Loucy (cell line): Measurements from ENCODE around the gene GNG13.

Experiments used
- EZH2phosphoT487 ChIP-seq: fragments of 200-600 bp; IDR thresholded peaks from 2 replicates; pipeline ENCODE4 v1.6.1; 2018; ENCODE audit warnings: antibody characterized with exemption, mild to moderate bottlenecking, moderate library complexity, borderline replicate concordance
- TF ChIP-seq, protein P1 (sequence below): fragments of 200-600 bp; sonication (generic); conservative IDR thresholded peaks from 2 replicates; pipeline ENCODE4 v1.5.1; 2014; ENCODE audit warnings: mild to moderate bottlenecking, antibody characterized with exemption, low read length

- TF ChIP-seq, protein P1, sequence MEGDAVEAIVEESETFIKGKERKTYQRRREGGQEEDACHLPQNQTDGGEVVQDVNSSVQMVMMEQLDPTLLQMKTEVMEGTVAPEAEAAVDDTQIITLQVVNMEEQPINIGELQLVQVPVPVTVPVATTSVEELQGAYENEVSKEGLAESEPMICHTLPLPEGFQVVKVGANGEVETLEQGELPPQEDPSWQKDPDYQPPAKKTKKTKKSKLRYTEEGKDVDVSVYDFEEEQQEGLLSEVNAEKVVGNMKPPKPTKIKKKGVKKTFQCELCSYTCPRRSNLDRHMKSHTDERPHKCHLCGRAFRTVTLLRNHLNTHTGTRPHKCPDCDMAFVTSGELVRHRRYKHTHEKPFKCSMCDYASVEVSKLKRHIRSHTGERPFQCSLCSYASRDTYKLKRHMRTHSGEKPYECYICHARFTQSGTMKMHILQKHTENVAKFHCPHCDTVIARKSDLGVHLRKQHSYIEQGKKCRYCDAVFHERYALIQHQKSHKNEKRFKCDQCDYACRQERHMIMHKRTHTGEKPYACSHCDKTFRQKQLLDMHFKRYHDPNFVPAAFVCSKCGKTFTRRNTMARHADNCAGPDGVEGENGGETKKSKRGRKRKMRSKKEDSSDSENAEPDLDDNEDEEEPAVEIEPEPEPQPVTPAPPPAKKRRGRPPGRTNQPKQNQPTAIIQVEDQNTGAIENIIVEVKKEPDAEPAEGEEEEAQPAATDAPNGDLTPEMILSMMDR = no peak
- no peak for TF ChIP-seq EZH2phosphoT487
Measured at GRCh38 chr16:845351-845745, 44.8 kb upstream of the GNG13 start.
